ENCODE measurements around the gene SAMD14.

The SAMD14 gene

DNA sequence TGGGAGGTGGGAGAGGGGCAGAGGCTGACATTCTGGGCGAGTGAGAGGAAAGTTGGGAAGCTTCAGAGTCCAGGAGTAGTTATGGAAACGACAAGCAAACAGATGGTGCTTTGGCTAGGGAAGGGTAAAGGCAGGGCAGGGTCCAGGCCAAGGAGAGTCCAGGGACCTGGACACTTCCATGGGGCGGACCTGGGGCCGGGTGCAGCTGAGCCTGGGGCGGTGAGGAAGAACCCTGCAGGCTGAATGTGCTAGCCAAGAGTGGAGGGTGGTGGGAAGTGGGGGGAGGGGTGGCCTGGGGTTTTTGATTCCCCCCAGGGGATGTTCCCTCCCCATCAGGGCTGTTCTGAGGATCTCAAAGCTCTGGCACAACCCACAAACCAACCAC is 17.9 kb upstream of the SAMD14 start:
- no peak for DNase-seq

DNA sequence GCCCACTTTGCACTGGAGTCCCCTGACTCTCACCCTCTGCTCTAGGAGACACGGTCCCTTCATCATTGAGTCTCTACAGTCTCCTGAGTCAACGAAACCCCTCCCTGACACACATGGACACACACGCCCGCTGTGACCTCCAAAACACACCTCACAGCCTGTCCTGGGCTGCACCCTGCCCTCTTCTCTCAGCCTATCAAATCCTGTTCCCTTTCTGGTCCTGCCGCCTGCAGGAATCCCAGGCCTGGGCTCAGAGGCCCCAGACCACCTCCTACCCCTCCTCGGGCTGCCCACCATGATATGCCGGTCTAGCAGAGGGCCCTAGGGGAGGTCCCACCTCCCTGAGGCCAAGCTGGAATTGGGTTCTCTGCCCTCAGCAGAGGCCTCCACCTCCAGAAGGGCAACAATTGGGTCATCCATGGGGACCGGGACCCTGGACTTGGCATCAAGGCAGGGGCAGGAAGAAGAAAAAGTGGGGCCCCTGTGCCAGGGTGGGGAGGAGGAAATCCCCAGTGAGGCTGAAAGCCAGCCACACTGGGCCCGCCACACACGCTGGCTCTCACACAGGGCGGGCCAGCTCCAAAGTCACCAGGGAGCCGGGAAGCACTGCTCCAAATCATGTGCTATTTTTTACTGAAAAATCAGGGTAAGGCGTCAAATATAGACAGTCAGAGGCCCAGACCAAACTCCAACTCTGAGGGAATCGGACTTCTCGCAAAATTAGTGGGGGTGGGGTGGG is 17.1 kb upstream of the SAMD14 start:
- no peak for DNase-seq

DNA sequence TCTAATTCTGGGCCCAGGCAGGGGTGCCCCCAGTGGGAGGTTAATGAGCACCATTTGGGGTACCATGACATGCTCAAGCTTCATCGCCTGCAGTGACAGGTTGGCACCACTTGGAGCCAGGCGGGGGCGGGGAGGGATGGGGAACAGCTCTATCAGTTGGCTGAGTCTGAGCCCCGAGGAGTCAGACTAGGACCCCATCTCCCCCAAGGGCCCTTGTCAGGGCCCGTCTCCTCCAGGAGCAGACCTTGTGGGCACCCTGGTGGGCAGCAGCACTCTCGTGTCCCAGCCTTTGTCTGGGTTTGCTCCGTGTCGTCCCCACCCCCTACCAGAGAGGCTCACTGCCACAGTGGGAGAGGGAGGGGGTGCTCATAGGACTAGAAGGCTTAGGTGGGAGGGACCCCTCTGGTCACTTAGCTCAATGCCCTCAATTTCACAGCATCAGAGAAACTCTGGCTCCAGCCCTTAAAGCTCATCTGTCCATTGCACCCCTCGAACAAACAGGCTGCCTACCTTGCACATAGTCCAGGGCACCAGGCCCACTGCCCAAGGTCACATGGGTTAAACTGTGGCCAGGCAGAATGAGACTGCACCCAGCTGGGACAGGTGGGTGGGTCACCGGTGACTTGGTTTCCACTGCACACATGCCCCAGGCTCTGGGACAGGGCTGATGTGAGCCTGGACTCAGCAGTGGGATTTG is 16.4 kb upstream of the SAMD14 start:
- DNase-seq = no peak

DNA sequence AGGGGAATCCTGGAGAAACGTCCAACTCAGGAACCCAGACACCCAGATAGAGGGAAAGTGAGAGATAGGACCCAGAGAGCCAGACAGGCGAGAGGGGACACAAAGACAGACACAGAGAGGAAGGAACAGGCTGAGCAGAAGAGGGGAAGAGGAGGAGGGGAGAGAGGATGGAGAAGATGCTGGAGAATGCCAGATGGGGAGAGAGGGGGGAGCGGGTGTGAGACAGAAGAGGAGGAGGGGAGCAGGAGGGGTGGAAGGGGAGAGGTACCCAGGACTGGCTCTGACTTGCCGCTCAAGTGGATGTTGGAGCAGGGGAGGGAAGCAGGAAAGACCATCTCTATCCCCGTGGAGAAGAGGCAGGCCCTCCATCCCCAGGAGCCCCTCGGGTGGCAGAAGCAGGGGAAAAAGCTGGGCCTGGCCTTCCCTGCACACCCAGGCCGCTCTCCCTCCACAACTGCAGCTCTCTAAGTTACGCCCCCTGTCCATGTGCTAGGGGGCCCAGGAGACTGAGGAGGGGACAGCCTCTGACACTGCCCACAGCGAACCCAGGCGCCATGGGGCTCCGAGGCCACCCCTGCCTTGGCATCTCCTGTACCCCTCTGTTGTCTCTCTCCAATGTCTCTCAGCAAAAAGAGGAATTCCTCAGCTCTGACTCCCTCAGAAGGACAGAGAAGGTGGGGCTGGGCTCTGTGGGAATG is 15.7 kb upstream of the SAMD14 start:
- no peak for DNase-seq

DNA sequence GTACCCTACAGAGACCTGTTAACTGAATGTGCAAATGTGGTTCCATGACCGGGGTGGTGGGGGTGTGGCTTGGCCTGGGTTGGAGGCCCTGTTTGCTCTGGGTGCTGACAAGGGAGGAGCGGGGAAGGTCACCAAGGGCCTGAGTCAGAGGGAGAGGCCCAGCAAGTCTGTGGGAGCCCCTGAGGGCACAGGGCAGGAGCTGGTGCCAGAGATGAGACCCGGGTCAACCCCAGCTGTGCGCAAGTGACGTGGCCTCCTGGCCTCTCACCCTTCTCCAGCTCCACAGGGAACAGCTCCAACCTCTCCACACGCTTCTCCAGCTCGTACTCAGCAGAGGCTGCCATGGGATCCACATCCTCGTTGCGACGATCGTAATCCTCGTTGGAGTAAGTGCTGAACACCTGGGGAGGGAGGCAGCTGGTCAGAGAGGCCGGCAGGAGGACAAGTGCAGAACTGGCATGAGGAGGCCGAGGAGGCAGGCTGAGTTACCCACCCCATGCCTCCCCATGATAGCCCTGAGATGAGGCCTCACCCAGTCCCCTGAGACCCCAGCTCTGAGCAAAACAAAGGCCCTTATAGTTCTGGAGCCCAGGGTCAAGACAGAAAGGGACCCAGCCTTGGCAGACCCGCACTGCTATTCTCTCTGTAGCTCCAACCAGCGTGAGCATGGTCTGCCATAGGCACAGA is 15.0 kb upstream of the SAMD14 start:
- DNase-seq = no peak

DNA sequence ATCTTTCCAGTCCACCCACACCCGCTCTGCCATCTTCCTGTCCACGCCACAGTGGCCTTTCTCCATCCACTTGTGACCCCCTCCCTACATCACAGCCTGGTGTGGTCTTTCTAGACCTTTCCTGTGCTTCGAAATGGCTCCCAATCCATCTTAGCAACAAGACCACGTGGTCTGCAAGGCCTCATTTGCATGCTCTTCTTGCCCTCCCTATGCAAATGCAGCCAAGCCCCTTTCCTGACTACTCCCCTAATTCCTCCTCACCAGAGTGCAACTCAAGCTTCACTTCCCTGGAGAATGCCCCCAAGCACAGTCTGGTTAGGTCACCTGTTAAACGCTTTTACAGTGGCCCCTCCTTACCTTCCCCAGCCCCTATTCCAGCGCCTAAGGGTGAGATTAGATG is 14.4 kb upstream of the SAMD14 start:
- DNase-seq = no peak

DNA sequence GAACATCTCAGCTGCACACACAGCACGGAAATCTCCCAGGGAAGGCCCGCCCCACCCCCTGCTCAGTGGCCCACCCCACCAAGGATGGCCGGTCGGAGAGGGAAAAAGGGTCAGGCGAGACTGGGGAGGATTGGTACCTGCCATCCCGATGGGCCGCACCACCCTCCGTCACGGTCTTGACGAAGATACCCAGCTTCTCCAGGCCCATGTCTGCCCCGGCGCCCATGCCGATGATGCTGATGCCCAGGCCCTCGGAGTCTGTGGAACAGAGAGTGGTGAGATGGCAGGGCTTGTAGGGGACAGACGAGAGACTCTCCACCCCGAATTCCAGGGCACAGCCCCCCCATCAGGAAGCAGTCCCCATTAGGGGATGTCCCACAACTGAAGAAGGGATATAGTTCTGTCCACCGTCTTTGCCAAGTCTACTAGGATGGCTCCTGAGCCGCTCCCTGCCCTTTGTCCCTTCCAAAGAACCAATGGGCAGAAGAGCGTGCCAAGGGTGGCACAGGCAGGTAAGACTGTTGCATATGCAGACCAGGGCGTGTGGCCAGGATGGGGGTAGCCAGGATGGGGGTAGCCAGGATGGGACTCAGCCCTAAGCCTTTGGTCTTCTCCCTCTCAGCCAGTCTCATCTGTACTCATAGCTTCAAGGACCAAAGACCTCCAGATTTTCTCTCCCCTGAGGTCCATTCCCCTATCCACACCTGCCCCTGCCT is 13.7 kb upstream of the SAMD14 start:
- no peak for DNase-seq

DNA sequence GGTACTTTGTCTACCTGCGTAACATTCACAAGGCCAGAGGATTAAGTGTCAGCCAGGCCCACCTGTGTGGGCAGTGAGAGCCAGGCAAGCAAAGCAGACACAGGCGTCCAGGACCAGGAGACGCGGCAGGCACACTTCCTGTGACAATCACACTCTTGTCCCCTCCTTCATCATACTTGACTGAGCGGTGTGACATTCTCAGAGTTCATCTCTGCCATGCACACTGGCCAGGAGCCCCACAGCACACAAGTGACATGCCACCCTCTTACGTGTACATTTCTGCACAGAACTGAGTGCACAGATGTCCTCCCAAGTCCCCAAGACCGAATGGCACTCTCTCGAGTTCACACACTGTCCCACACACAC is 11.8 kb upstream of the SAMD14 start:
- DNase-seq = no peak

DNA sequence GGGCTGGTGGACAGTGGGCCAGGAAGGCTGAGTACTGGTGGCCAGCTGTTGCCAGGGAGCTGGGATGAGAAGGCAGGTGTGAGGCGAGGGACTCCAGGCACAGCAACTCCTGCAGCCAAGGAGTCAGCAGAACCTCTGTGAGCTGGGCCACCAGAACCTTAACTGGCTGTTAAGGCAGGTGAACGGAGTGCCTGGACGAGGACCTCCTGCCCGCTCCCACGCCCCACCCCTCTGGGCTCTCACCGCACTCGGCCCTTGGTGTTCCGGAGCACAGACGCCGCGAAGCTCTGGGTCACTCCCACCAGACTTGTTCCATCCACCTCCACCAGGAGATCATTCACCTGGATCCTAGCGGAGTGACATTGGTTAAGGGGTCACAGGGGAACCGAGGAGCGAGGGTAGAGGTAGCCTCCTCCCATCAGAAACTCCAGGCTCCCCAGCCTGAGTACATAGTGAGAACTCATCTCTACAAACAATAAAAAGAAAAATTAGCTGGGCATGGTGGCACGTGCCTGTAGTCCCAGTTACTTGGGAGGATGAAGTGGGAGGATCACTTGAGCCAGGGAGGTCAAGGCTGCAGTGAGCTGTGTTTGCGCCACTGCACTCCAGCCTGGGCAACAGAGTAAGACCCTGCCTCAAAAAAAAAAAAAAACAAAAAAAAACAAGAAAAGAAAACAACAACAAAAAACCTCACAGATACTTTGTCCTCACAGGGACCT is 11.2 kb upstream of the SAMD14 start:
- no peak for DNase-seq

DNA sequence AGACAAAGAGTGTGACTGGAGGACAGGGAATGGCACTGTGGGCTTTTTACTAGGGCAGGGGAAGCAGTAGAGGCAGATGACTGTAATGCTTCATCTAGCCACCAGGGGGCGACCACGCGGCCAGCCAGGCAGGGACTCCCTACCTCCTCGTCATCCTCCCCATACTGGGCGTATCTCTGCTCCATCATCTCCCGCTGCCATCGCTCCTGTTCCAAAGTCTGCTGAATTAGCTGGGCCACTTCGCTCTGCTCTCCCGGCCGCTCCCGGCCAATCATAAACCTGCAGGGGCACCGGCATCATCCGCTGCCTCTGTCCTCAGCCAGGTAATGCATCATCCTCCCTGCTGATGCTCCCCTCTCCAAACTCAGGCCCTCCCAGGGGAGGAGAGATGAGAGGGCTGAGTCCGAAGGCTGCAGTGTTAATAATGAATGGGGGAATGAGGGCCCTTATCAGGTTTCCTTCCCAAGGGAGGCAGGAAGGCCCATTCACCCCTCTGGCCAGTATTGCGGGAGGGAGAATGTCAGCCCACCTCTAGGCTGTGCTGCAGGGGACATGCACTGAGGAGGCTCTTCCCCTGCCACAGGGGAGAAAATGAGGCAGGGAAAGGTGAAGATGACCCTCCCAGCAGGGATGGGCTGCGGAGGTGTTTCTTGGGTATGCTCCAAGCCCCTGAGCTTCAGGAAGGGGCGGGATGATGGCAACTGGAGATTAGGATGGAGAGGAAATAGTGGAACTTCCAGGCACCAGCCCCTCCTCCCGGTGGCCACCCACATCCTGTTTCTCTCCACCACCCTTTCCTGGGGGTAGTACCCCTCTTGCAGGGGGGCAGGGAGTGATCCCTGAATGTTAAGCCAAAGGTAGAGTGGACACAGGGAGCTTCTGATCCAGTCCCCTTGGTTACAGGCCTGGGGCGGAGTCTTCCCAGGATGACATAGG is 10.3 kb upstream of the SAMD14 start:
- DNase-seq = peak; percentile 85

DNA sequence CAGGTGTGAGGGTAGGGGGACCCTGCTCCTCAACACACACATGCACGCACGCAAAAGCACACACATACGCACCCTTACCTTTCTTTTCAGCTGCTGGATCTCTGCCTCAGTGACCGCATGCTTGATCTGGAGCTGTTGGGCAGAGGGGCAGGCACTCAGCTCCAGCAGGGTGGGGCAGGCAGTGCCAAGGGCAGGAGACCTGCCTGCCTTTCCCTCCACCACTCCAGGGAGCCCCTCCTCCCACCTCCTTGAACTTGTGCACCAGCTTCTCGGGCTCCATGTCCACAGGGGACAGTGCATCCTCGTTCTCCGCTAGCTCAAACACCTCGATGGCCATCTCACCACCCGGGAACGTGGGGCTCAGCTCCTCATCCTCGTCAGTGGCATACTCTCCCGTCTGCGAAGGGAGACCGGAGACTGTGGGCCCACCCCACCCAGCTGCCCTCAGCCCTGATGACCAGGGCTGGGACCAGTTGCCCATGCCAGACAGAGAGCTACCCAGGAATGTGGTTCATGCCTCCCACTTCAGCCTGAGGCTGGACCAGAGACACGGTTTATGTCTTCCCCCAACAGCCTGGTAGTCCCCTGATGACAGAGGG is 9.3 kb upstream of the SAMD14 start:
- no peak for DNase-seq

DNA sequence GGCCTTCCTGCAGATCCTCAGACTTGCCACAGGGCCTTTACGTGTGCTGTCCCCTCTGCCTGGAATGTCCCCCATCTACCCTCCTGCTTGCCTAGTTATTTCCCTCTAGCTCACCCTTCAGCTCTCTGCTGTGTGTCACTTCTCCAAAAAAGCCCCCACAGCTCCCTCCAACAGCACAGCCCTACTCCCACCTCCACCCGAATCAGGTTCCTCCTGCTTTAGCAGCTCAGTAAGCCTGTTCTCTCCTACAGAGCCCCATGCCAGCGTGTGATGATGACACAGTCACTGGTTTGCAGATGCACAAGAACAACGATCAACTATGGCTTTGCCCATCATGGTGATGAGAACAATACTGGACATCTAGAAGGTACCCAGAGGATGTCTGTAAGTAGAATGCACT is 7.1 kb upstream of the SAMD14 start:
- no peak for DNase-seq

DNA sequence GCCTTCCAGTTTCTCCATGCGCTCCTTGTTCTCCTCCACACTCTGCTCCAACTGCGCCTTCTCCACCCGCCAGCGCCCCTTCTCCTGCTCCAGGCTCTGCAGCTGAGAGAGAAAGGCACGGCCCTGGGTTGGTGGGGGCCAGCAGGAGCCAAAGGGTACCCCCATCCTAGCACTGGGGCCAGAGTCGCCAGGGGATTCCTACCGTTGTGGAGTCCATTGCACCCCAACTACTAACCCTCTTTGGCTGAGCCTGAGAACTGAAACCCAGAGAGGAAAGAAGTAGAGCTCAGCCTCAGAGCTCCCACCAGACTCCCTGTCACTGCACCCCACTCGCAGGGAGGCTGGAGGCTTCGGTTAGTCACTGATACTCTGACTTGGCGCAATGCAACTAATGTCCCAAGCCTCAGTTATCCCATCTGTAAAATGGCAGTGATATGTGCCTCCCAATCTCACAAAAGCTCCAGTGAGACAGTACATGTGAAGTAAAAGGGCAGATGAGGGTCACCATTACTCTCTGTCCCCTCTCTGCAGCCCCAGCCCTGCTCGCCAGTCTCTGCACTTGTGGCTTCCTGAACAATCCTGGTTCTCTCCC is 6.2 kb upstream of the SAMD14 start:
- no peak for DNase-seq

DNA sequence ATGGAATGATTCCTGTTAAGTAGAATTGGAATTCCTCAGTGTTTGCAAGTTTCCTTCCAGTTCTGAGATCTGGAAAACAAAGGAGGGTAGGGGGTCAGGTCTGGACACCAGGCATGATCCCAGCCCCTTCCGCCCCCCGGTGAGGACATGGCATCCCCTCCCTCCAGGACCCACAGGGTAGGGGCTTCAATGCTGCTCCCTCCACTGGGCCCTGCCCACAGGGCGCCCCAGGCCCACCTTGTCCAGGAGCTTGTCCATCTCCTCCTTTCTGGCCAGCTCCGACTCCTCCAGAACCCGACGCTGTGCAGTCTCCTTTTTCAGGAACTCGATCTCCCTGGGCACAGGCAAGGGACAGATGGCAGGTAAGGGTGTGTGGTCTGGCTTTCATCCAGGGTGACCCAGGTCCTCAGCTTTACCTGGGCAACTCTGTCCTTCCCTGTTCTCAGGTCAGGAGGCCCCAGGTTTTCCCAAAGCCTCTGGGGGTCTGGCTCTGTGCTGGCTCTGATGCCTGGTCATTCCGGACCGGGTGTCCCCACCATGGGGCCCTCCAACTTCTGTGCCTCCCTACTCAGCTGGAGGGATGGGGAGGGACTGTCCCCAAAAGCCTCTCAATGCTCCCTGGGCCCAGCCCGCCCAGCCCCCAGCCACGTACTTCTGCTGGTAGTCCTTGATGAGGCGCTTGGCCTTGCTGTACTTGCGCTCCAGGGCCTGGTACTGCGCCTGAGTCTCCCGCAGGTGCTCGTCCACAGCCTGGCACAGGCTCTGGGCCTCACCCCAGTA is 5.5 kb upstream of the SAMD14 start:
- no peak for DNase-seq

DNA sequence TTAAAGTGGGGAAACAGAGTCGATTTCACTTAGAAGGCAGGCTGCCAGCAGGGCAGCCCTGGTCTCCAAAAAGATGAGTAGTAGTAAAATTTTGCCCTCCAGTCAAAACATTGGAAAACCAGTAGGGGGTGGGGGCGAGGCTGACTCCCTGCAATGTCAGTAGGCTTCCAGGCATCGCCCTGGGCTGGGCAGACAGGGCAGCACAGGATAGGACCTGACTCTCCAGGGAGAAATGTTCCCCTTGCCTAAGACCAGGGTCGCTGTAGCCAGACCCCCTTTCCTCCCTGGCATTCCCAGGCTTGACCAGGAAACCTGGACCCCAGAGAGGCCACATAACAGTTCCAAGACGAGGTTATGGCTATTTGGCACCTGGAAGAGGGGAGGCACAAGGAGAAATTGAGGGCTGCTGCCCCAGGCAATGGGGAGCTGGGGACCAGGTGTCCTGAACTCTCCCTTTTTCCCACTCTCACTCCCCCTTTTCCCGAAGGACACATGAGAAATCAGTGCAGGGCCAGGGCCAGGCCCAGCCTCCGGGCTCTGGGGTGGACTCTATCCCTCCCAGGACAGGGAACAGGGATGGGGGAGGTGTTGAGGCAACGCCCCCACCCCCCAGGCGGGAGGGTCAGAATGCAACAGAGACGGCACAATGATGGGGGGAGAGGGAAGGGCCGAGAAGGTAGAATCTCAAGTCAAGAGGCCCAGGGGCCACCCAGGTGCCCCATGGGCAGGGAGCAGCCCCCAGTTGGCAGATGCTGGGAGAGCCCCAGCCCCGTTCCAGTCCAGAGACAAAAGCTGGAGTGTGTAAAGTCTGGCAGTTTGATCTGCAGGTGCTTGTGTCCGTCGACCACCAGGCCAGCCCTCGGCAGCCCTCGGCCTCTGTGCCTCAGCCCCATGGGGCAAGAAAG is 4.5 kb upstream of the SAMD14 start:
- no peak for DNase-seq

DNA sequence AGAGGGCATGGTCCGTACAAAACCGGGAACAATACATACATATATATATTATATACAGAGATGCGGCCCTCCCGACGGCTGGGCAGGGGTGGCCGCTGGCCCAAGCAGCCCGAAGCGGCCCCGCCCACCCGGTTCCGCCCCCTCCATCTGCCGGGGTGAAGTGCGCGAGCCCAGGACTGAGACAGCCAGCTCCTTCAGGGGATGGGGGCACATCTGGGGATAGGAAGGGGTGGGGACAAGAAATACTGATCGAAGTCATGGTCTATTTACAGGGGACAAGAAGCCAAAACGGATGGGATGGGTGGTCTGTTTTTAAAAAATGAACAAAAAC is 3.8 kb upstream of the SAMD14 start:
- no peak for DNase-seq

DNA sequence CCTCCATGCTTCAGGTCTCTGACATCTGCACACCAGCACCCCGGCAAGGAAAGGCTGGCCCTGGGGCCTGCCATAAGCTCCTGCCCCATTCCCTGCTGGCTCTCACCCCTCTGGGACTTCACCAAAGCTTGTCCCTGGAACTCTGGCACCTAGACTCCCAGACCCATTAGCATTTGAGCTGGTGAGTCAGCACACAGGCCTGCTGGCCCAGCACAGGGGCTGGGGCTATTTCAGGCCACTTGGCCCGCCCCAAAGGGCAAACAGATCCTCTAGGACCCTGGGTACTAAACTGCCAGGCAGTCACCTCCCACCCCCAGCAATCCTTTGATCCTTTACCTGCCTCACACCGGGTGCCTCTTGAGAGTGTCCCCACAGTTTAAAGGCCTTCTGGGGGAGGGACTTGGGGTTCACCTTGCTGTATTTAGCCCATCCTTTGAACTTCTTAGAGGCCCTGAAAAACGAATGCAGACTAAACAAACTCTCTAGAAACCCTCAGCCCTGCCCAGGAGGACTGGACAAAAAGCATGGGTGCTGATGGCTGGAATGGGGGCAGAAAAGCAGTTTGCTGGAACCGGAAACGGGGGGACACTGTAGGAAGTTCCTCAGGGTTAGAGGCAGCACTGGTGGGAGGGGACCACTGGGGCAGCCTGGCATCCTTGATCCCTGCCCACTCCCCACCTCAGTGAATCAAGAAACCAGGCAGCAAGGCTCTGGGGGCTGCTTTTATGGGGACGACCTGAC is 3.2 kb upstream of the SAMD14 start:
- DNase-seq = no peak
